T-cell (primary cell): ENCODE measurements around the gene ELF4. TPM values are rescaled to one million over a fixed set of nuclear protein-coding genes. Genes with fewer than 3 reads are reported as not detected.

ENCODE experiments used
- ATAC-seq, 4 experiments: fragments of 200-7000 bp in 3 of 4; fragments of 150-1000 bp in 1 of 4; cut with Tn5 transposase; replicated peaks in 1 of 4; 1 replicate in 3 of 4; 2 replicates in 1 of 4; pipeline ENCODE4 v1.10.0; 2021; ENCODE audit warnings: moderate library complexity in 3 of 4, mild to moderate bottlenecking in 2 of 4, moderate number of reproducible peaks in 1 of 4
- CTCF ChIA-PET, 2 donors: fragments of 300-600 bp; sonication (Branson Sonifier 250); formaldehyde crosslinking; loops; one replicate each; lab custom pipeline; 2022; ENCODE audit warnings: antibody characterized with exemption in 2 of 2; lab: Charles Lee
- POLR2A ChIA-PET, 2 donors: fragments of 300-600 bp; sonication (Branson Sonifier 250); formaldehyde crosslinking; loops; one replicate each; lab custom pipeline; 2022; ENCODE audit warnings: antibody characterized with exemption in 2 of 2; lab: Charles Lee
- DNase-seq, 35 experiments: peaks; one replicate each; pipeline versions ENCODE4 v3.0.0 to v3.0.0-alpha.2; 2013 to 2023
- H3K27ac ChIP-seq: one replicate; pipeline ENCODE4 v1.5.1; 2013; ENCODE audit warnings: low read length
- H3K27me3 ChIP-seq, 2 experiments: replicated peaks in 1 of 2; 1 replicate in 1 of 2; 2 replicates in 1 of 2; pipeline versions ENCODE4 v1.6.1 to v1.7.0; 2013; ENCODE audit warnings: low read length in 1 of 2, mixed read lengths in 1 of 2; ENCODE audit not compliant: control insufficient read depth in 2 of 2, insufficient read depth in 2 of 2; ENCODE audit errors: extremely low read depth in 1 of 2
- H3K36me3 ChIP-seq, 2 donors: 1 replicate in 1 of 2; 2 replicates in 1 of 2; pipeline versions ENCODE4 v1.6.1 to v1.7.0; 2013; ENCODE audit warnings: low read length in 1 of 2; ENCODE audit not compliant: control insufficient read depth in 2 of 2, insufficient read depth in 1 of 2; ENCODE audit errors: extremely low read depth in 1 of 2
- H3K4me1 ChIP-seq, 2 experiments: 1 replicate in 1 of 2; 2 replicates in 1 of 2; pipeline versions ENCODE4 v1.6.1 to v1.7.0; 2013; ENCODE audit warnings: low read length in 2 of 2, mixed read lengths in 1 of 2; ENCODE audit not compliant: insufficient read depth in 2 of 2, control insufficient read depth in 1 of 2; ENCODE audit errors: extremely low read depth in 1 of 2
- H3K4me3 ChIP-seq, 2 donors: 1 replicate in 1 of 2; 2 replicates in 1 of 2; pipeline versions ENCODE4 v1.5.1 to v1.7.0; 2013; ENCODE audit warnings: mild to moderate bottlenecking in 2 of 2, low read length in 1 of 2, moderate library complexity in 1 of 2; ENCODE audit not compliant: control insufficient read depth in 1 of 2; ENCODE audit errors: extremely low read depth in 1 of 2
- H3K9me3 ChIP-seq: 2 replicates; pipeline ENCODE4 v1.7.0; 2013
- H3K27ac Mint-ChIP-seq, 2 donors: one replicate each; pipeline ENCODE4 v1.8.0; 2020 to 2021; ENCODE audit warnings: mild to moderate bottlenecking in 2 of 2, mixed read lengths in 2 of 2
- H3K27me3 Mint-ChIP-seq, 2 donors: one replicate each; pipeline ENCODE4 v1.8.0; 2021 to 2022; ENCODE audit warnings: mixed read lengths in 2 of 2
- H3K36me3 Mint-ChIP-seq: one replicate; pipeline ENCODE4 v1.8.0; 2021; ENCODE audit warnings: mixed read lengths
- H3K4me1 Mint-ChIP-seq, 3 donors: one replicate each; pipeline ENCODE4 v1.8.0; 2020 to 2022; ENCODE audit warnings: mixed read lengths in 3 of 3, mild to moderate bottlenecking in 1 of 3
- H3K4me3 Mint-ChIP-seq, 3 donors: one replicate each; pipeline ENCODE4 v1.8.0; 2020 to 2022; ENCODE audit warnings: mild to moderate bottlenecking in 3 of 3, mixed read lengths in 3 of 3, moderate library complexity in 3 of 3
- H3K9me3 Mint-ChIP-seq, 3 donors: one replicate each; pipeline ENCODE4 v1.8.0; 2020 to 2022; ENCODE audit warnings: mixed read lengths in 3 of 3
- WGBS: methylation state at CpG from one replicate; pipeline ENCODE4 v1.1.5; 2013; ENCODE audit warnings: missing lambda C conversion rate; ENCODE audit not compliant: insufficient coverage; 5-methylcytosine and 5-hydroxymethylcytosine counted together
- total RNA-seq, 35 experiments: library from RNA in 6 of 35; stranded (reverse) in 6 of 35; fragments of 120-200 nt in 1 of 35; gene quantifications; one replicate each; pipeline versions ENCODE4 v1.2.1 to v1.2.4 and lab custom pipeline; 2013 to 2026

Gene ELF4
- total RNA-seq, 5 donors from 2014 or later (not counting 1 experiment from before 2014, with no cell fraction given) = 30.0 to 35.6 (median 30.6) TPM

DNA sequence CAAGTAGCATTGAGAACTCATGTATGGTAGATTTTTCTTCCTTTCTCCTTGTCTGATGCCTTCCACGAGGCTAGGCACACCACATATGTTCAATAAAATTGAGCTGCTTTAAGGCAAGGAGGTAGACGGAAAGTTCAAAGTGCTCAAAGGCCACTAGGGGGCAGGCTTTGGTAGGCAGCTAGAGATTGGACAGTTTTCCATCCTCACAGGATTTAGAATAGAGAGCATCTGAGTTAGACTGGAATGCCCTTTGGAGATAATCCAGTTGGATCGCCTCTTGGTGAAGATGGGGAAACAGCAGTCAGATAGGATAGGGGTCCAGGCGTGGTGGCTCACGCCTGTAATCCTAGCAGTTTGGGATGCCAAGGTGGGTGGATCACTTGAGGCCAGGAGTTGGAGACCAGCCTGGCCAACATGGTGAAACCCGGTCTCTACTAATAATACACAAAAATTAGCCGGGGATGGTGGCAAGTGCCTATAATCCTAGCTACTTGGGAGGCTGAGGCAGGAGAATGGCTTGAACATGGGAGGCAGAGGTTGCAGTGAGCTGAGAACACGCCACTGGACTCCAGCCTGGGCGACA is 30.4 kb downstream of the ELF4 start:
- ATAC-seq = no peak
- Mint-ChIP-seq H3K27ac (peak overlapping the region; percentile 70 to 76), H3K36me3 (peaks cover 5% of the 10 kb centered on the region), H3K9me3 (no peaks in the 10 kb centered on the region), H3K27me3 (peaks cover 0 to 6% of the 10 kb centered on the region in 2 donors), H3K4me1 (peaks cover 38 to 51% (median 45%) of the 10 kb centered on the region in 3 donors), H3K4me3 (peak overlapping the region in 1 of 3 donors; percentile 40)
- no CpG with 5 or more reads among the region's 9 CpGs for WGBS
- H3K4me3 ChIP-seq = no peak overlapping the region
- H3K27me3 ChIP-seq = no peaks in the 10 kb centered on the region
- ChIA-PET POLR2A (interaction anchor here (0.5 to 0.6 kb wide), 3 partner anchors 23 to 41 kb away, joined by 3 to 7 read pairs (median 6); no protein-coding TSS in a partner anchor), CTCF (interaction anchor here (0.5 to 3.9 kb wide), 25 partner anchors 8 to 446 kb away, joined by 3 to 34 read pairs (median 3); no protein-coding TSS in a partner anchor)
- DNase-seq = peak in 31 of 35 experiments; percentile 16 to 79 (median 42)
- no peaks in the 10 kb centered on the region for H3K9me3 ChIP-seq
- H3K4me1 ChIP-seq = peaks cover 5 to 55% of the 10 kb centered on the region in 2 experiments
- H3K36me3 ChIP-seq = peaks cover 0 to 14% of the 10 kb centered on the region in 2 donors
- H3K27ac ChIP-seq = no peak overlapping the region

DNA sequence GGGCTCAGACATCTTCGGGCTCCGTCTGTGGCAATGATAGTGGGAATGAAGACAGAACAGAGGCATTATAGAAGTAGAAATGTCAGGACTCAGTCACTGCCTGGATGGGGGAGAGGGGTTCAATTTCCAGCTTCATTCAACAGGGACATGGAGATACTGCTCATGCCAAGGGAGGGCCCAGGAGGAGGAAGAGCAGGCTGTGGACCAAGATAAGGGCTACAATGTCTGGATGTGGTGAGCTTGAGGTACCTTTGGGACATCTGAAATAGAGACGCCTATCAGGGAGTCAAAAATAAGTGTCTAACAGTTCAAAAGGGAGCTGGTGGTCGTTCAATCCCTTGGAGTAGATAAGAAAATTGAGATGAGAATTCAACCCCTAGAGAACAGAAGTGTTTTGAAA is 34.5 kb downstream of the ELF4 start:
- Histone ChIP-seq H3K27me3 (no peaks in the 10 kb centered on the region), H3K4me3 (no peak overlapping the region), H3K9me3 (no peaks in the 10 kb centered on the region), H3K36me3 (peaks cover 4 to 46% of the 10 kb centered on the region in 2 donors), H3K27ac (no peak overlapping the region), H3K4me1 (peaks cover 0 to 14% of the 10 kb centered on the region in 2 experiments)
- Mint-ChIP-seq H3K27ac (peak overlapping the region in 1 of 2 donors; percentile 22), H3K27me3 (peaks cover 0 to 6% of the 10 kb centered on the region in 2 donors), H3K36me3 (peaks cover 8% of the 10 kb centered on the region), H3K9me3 (no peaks in the 10 kb centered on the region), H3K4me1 (peaks cover 8 to 14% (median 10%) of the 10 kb centered on the region in 3 donors), H3K4me3 (no peak overlapping the region)
- ChIA-PET POLR2A (interaction anchor here in 1 of 2 donors (0.6 kb wide), 1 partner anchor 153 kb away, joined by 4 read pairs; no protein-coding TSS in a partner anchor), CTCF (interaction anchor here (0.6 to 0.7 kb wide), 3 partner anchors 139 to 841 kb away, joined by 3 to 6 read pairs (median 4); no protein-coding TSS in a partner anchor)
- ATAC-seq (no peak), DNase-seq (no peak)
- no CpG with 5 or more reads among the region's 4 CpGs for WGBS

DNA sequence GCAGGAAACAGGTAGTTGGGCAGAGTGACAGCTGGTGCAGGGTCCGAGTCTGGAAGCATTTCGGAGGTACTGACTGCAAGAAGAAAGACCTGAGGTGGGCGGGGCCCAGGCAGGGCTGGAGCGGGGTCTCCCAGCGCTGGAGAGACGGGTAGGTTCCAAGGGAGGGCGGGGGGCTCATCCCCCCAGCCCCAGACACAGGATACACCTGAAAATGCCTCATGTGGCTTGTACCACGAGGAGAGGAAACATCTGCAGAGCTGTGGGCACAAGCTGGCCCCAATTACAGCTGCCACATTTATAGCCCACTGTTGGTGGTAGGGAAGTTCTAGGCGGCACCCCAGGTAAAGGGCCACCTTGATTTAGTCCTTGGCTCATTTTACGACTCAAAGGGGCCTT is 38.0 kb downstream of the ELF4 start:
- DNase-seq (no peak), ATAC-seq (no peak)
- 68% methylated on average over 2 of the region's 10 CpGs for WGBS
- Histone ChIP-seq H3K27me3 (no peaks in the 10 kb centered on the region), H3K9me3 (no peaks in the 10 kb centered on the region), H3K4me3 (no peak overlapping the region), H3K4me1 (no peaks in the 10 kb centered on the region), H3K36me3 (peaks cover 11 to 60% of the 10 kb centered on the region in 2 donors), H3K27ac (no peak overlapping the region)
- no peaks in the 10 kb centered on the region for H3K4me1 Mint-ChIP-seq
- H3K4me3 Mint-ChIP-seq = no peak overlapping the region
- H3K36me3 Mint-ChIP-seq = peaks cover 4% of the 10 kb centered on the region
- no peaks in the 10 kb centered on the region for H3K27me3 Mint-ChIP-seq
- POLR2A ChIA-PET = no interaction called here
- H3K27ac Mint-ChIP-seq = no peak overlapping the region
- H3K9me3 Mint-ChIP-seq = no peaks in the 10 kb centered on the region
- CTCF ChIA-PET = no interaction called here

DNA sequence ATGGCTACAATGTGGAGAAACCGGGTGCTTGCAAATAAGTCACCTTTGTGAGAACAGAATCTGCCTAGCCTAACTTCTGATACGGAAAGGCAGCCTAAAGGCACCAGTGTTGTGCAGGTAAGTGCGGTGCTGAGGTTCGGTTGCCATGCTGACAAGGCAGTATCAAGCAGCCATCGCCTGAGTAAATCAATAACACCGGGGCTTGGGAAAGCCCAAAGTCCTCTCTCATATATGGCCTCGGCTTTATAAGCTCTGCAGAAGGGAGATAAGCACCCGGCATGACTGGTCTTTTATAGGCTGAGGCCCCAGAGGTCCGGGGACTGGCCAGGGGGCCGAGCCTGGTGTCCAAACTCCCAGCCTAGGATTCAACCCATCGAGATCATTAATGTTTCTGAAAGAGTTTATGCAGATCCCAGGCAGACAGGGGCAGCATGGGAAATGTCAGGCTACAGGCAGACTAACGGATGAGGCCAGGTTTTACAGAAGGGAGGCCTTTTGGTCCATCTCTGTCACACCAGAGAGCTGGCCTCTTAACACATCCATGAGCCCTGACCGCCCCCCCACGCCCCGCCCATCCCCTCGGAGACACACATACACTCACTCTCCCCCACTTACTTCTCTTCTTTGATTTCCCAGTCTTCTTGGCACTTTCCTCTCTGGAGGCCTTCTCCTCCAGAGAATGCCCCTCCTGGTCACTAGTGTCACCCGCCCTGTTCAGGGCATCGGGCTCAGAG is 38.5 kb downstream of the ELF4 start:
- Mint-ChIP-seq H3K4me3 (no peak overlapping the region), H3K27me3 (no peaks in the 10 kb centered on the region), H3K36me3 (peaks cover 6% of the 10 kb centered on the region), H3K27ac (no peak overlapping the region), H3K4me1 (no peaks in the 10 kb centered on the region), H3K9me3 (no peaks in the 10 kb centered on the region)
- Histone ChIP-seq H3K4me3 (no peak overlapping the region), H3K4me1 (no peaks in the 10 kb centered on the region), H3K36me3 (peaks cover 11 to 63% of the 10 kb centered on the region in 2 donors), H3K27ac (no peak overlapping the region), H3K9me3 (no peaks in the 10 kb centered on the region), H3K27me3 (no peaks in the 10 kb centered on the region)
- POLR2A ChIA-PET = no interaction called here
- CTCF ChIA-PET = no interaction called here
- no peak for DNase-seq
- 86% methylated on average over 12 of the region's 18 CpGs for WGBS
- peak in 1 of 4 experiments; percentile 16 for ATAC-seq

DNA sequence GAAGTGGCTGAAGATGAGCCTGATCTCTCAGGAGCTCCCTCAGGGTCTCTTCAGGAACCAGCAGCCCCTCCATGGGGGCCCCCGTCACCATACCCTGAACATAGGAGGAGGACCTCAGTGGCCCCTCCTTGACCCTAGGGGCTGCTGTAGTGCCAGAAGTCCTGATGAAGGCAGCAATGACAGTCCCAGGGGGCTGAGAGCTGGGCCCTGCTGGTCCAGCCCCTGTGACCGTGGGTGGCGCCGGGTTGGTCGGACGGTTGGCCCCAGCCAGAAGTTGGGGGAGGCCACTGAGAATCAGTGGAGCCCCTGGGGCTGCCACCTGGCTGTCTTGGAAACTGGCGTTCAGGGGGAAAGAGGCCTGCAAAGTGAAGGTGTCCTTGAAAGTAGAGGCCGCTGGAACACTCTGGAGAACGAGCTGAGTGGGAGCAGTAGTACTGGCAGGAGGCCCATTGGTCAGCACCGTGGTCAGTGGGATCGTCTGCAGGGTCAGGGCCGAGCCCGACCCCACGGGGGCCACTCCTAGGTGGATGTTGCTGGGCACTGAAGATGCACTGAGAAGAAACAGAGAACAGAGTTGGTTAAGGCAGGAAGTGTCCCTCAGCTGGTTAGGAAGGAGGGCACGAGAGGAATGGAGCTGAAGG is 43.2 kb downstream of the ELF4 start:
- Mint-ChIP-seq H3K4me3 (no peak overlapping the region), H3K4me1 (no peaks in the 10 kb centered on the region), H3K27ac (no peak overlapping the region), H3K9me3 (no peaks in the 10 kb centered on the region), H3K36me3 (peaks cover 9% of the 10 kb centered on the region), H3K27me3 (peaks cover 0 to 8% of the 10 kb centered on the region in 2 donors)
- no peak overlapping the region for H3K4me3 ChIP-seq
- ChIA-PET CTCF (no interaction called here), POLR2A (no interaction called here)
- peaks cover 6 to 52% of the 10 kb centered on the region in 2 donors for H3K36me3 ChIP-seq
- DNase-seq (no peak), ATAC-seq (no peak)
- no peaks in the 10 kb centered on the region for H3K9me3 ChIP-seq
- H3K27me3 ChIP-seq = no peaks in the 10 kb centered on the region
- 95% methylated on average over 8 of the region's 15 CpGs for WGBS
- no peak overlapping the region for H3K27ac ChIP-seq
- no peaks in the 10 kb centered on the region for H3K4me1 ChIP-seq
